Ishikawa (cell line): Measurements from ENCODE around the gene TMA7B.

ENCODE experiments used
- CEBPB ChIP-seq: IDR thresholded peaks from 2 replicates; pipeline ENCODE4 v1.6.1; 2012
- CREB1 ChIP-seq: IDR thresholded peaks from 2 replicates; pipeline ENCODE4 v1.6.1; 2012; ENCODE audit warnings: low read depth
- EGR1 ChIP-seq: IDR thresholded peaks from 2 replicates; pipeline ENCODE4 v1.6.1; 2012
- EP300 ChIP-seq: IDR thresholded peaks from 2 replicates; pipeline ENCODE4 v1.6.1; 2012; ENCODE audit warnings: borderline replicate concordance
- FOXM1 ChIP-seq: IDR thresholded peaks from 2 replicates; pipeline ENCODE4 v1.6.1; 2012; ENCODE audit warnings: low read depth, borderline replicate concordance
- NFIC ChIP-seq: IDR thresholded peaks from 2 replicates; pipeline ENCODE4 v1.6.1; 2012
- RAD21 ChIP-seq: IDR thresholded peaks from 2 replicates; pipeline ENCODE4 v1.6.1; 2012; ENCODE audit warnings: low read depth
- TAF1 ChIP-seq: IDR thresholded peaks from 2 replicates; pipeline ENCODE4 v1.6.1; 2012; ENCODE audit warnings: low read depth, mild to moderate bottlenecking
- TCF12 ChIP-seq: IDR thresholded peaks from 2 replicates; pipeline ENCODE4 v1.6.1; 2012; ENCODE audit warnings: low read depth
- TEAD4 ChIP-seq: IDR thresholded peaks from 2 replicates; pipeline ENCODE4 v1.6.1; 2012
- YY1 ChIP-seq: IDR thresholded peaks from 2 replicates; pipeline ENCODE4 v1.6.1; 2012; ENCODE audit warnings: low read depth
- ZBTB7A ChIP-seq: IDR thresholded peaks from 2 replicates; pipeline ENCODE4 v1.6.1; 2012; ENCODE audit warnings: low read depth
- TF ChIP-seq, protein P1 (sequence below): IDR thresholded peaks from 2 replicates; pipeline ENCODE4 v1.6.1; 2012
- TF ChIP-seq, protein P2 (sequence below): IDR thresholded peaks from 2 replicates; pipeline ENCODE4 v1.6.1; 2012
- TF ChIP-seq, protein P3 (sequence below): IDR thresholded peaks from 2 replicates; pipeline ENCODE4 v1.6.1; 2012; ENCODE audit warnings: low read depth, mild to moderate bottlenecking

TMA7B gene

GRCh38 chr22:39920134-39920743 is 40.0 kb upstream of the TMA7B start:
- TF ChIP-seq NFIC (no peak), CEBPB (no peak), CREB1 (no peak), TCF12 (no peak), EP300 (no peak), TAF1 (no peak), YY1 (no peak), EGR1 (no peak), FOXM1 (no peak), TEAD4 (no peak), ZBTB7A (no peak), RAD21 (no peak)
- TF ChIP-seq, protein P1, sequence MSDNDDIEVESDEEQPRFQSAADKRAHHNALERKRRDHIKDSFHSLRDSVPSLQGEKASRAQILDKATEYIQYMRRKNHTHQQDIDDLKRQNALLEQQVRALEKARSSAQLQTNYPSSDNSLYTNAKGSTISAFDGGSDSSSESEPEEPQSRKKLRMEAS, result no peak
- TF ChIP-seq, protein P2, sequence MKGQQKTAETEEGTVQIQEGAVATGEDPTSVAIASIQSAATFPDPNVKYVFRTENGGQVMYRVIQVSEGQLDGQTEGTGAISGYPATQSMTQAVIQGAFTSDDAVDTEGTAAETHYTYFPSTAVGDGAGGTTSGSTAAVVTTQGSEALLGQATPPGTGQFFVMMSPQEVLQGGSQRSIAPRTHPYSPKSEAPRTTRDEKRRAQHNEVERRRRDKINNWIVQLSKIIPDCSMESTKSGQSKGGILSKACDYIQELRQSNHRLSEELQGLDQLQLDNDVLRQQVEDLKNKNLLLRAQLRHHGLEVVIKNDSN, result no peak
- TF ChIP-seq, protein P3, sequence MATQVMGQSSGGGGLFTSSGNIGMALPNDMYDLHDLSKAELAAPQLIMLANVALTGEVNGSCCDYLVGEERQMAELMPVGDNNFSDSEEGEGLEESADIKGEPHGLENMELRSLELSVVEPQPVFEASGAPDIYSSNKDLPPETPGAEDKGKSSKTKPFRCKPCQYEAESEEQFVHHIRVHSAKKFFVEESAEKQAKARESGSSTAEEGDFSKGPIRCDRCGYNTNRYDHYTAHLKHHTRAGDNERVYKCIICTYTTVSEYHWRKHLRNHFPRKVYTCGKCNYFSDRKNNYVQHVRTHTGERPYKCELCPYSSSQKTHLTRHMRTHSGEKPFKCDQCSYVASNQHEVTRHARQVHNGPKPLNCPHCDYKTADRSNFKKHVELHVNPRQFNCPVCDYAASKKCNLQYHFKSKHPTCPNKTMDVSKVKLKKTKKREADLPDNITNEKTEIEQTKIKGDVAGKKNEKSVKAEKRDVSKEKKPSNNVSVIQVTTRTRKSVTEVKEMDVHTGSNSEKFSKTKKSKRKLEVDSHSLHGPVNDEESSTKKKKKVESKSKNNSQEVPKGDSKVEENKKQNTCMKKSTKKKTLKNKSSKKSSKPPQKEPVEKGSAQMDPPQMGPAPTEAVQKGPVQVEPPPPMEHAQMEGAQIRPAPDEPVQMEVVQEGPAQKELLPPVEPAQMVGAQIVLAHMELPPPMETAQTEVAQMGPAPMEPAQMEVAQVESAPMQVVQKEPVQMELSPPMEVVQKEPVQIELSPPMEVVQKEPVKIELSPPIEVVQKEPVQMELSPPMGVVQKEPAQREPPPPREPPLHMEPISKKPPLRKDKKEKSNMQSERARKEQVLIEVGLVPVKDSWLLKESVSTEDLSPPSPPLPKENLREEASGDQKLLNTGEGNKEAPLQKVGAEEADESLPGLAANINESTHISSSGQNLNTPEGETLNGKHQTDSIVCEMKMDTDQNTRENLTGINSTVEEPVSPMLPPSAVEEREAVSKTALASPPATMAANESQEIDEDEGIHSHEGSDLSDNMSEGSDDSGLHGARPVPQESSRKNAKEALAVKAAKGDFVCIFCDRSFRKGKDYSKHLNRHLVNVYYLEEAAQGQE, result no peak

- TF ChIP-seq NFIC (no peak), YY1 (no peak), EGR1 (no peak), CEBPB (no peak), TAF1 (no peak), TCF12 (no peak), EP300 (no peak), TEAD4 (no peak), ZBTB7A (no peak)
- TF ChIP-seq, protein P1, result no peak
- TF ChIP-seq, protein P2, result no peak
These were observed 36.5 kb upstream of the TMA7B start for GRCh38 chr22:39923696-39924095.

- TF ChIP-seq, protein P2, result no peak
- no peak for TF ChIP-seq TEAD4
These were observed 35.9 kb upstream of the TMA7B start for GRCh38 chr22:39924286-39924685.

DNA sequence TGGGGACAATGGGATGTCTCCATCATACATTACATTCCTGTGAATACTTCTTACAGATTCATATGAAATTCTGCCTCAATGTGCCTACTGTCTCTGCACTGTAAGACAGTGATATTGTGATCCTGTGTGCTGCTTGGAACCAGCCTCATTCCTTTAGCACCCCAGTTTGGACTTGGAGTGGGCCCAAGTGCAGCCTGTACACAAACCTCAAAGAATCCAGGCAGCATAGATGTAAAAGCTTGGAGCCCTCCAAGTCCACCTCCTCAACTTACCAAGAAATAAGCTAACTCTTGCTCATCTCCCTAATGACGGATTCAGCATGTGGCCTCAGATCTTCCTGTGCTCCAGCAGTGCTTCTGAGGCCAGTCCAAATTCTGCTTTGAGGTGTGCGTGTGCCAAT is 34.9 kb upstream of the TMA7B start:
- TF ChIP-seq TEAD4 (no peak), ZBTB7A (no peak), EGR1 (no peak), EP300 (no peak), CEBPB (no peak), RAD21 (no peak), TCF12 (no peak), FOXM1 (no peak), CREB1 (no peak), TAF1 (no peak), YY1 (no peak), NFIC (no peak)
- TF ChIP-seq, protein P3, result no peak
- TF ChIP-seq, protein P2, result no peak
- TF ChIP-seq, protein P1, result no peak
